Neural crest cell (in vitro differentiated cells): Measurements from ENCODE around the gene TNNT1. TPM values are rescaled to one million over a fixed set of nuclear protein-coding genes. Genes with fewer than 3 reads are reported as not detected.

Experiments used
- DNase-seq: peaks from one replicate; pipeline ENCODE4 v3.0.0; 2021; ENCODE audit warnings: low read depth, mixed read lengths, low spot score
- H3K27ac Mint-ChIP-seq: one replicate; pipeline ENCODE4 v1.8.0; 2021; ENCODE audit warnings: mild to moderate bottlenecking, mixed read lengths; ENCODE audit not compliant: unreplicated experiment
- H3K27me3 Mint-ChIP-seq: 2 replicates; pipeline ENCODE4 v1.8.0; 2021; ENCODE audit warnings: low read depth, mild to moderate bottlenecking, mixed read lengths
- H3K36me3 Mint-ChIP-seq: 2 replicates; pipeline ENCODE4 v1.8.0; 2021; ENCODE audit warnings: low read depth, mild to moderate bottlenecking, mixed read lengths
- H3K4me1 Mint-ChIP-seq: 2 replicates; pipeline ENCODE4 v1.8.0; 2021; ENCODE audit warnings: mixed read lengths
- H3K4me3 Mint-ChIP-seq: one replicate; pipeline ENCODE4 v1.8.0; 2021; ENCODE audit warnings: mild to moderate bottlenecking, mixed read lengths
- H3K9me3 Mint-ChIP-seq: 2 replicates; pipeline ENCODE4 v1.8.0; 2021; ENCODE audit warnings: mixed read lengths
- microRNA-seq: library from miRNA; unstranded; fragments of <30 nt; microRNA quantifications from one replicate; pipeline ENCODE4, GENCODE V29; 2020
- total RNA-seq: library from RNA; stranded (reverse); gene quantifications from 2 replicates; pipeline ENCODE4 v1.2.1, GENCODE V29; 2021
- TF ChIP-seq, protein P1 (sequence below): fragments of 200-600 bp; sonication (generic); conservative IDR thresholded peaks from 2 replicates; pipeline ENCODE4 v1.5.0; 2021; ENCODE audit warnings: antibody characterized with exemption, mild to moderate bottlenecking

TNNT1 gene
- total RNA-seq, 1 donor from 2014 or later: not detected

DNA sequence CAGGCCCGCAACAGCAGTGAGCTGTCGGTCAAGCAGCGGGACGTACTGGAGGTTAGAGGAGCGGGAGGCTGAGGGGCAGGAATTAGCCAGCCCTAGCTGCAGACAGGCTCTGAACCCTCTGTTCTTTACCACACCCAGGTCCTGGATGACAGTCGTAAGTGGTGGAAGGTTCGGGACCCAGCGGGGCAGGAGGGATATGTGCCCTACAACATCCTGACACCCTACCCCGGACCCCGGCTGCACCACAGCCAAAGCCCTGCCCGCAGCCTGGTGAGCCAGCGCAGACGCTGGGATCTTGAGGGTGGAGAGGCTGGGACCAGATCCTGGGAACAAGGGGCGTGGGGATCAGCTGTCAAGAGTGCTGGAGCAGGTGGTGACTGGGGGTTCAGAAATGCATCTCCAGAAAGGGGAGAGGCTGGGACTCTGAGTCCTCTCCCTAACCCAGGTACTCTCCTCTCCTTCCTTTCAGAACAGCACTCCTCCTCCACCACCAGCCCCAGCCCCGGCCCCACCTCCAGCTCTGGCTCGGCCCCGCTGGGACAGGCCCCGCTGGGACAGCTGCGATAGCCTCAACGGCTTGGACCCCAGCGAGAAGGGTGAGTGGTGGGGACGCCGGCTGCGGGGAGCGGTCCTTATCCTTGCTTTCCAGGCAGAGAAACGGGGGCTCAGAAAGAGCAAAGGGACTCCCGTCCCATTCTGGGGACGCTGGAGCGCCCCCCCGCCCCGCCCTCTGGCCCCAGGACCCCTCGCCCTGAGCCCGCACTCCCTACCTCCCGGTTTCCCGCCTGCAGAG, 62.9 kb downstream of the TNNT1 start:
- peak overlapping the region; percentile 84 for H3K4me3 Mint-ChIP-seq
- TF ChIP-seq, protein P1, sequence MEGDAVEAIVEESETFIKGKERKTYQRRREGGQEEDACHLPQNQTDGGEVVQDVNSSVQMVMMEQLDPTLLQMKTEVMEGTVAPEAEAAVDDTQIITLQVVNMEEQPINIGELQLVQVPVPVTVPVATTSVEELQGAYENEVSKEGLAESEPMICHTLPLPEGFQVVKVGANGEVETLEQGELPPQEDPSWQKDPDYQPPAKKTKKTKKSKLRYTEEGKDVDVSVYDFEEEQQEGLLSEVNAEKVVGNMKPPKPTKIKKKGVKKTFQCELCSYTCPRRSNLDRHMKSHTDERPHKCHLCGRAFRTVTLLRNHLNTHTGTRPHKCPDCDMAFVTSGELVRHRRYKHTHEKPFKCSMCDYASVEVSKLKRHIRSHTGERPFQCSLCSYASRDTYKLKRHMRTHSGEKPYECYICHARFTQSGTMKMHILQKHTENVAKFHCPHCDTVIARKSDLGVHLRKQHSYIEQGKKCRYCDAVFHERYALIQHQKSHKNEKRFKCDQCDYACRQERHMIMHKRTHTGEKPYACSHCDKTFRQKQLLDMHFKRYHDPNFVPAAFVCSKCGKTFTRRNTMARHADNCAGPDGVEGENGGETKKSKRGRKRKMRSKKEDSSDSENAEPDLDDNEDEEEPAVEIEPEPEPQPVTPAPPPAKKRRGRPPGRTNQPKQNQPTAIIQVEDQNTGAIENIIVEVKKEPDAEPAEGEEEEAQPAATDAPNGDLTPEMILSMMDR: no peak
- H3K4me1 Mint-ChIP-seq: peaks cover 44% of the 10 kb centered on the region
- no peak for DNase-seq
- no peak overlapping the region for H3K27ac Mint-ChIP-seq
- peaks cover 41% of the 10 kb centered on the region for H3K27me3 Mint-ChIP-seq
- peaks cover 6% of the 10 kb centered on the region for H3K36me3 Mint-ChIP-seq
- H3K9me3 Mint-ChIP-seq: peaks cover 3% of the 10 kb centered on the region

DNA sequence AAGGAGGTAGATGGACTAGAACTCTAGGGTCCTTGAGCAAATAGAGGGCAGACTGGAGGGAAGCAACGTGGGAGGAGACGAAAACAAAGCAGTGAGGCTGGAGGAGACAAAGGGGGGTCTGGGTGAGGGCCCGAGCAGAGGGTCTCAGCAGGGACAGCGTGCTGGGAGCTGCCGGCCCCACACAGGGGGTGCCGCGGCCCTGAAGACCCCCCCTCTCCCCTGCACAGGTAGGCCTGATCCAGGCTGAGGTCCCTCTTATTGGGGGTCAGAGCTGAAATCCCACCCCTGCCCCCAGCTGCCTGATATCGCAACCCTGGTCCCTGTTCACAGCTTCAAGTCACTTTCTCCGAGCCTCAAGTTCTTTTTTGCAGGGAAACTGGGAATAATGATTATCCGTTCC, 64.6 kb downstream of the TNNT1 start:
- H3K36me3 Mint-ChIP-seq: peaks cover 5% of the 10 kb centered on the region
- peaks cover 58% of the 10 kb centered on the region for H3K27me3 Mint-ChIP-seq
- H3K9me3 Mint-ChIP-seq: peaks cover 3% of the 10 kb centered on the region
- no peak overlapping the region for H3K27ac Mint-ChIP-seq
- H3K4me3 Mint-ChIP-seq: peak overlapping the region; percentile 84
- DNase-seq: no peak
- TF ChIP-seq, protein P1: no peak
- peaks cover 47% of the 10 kb centered on the region for H3K4me1 Mint-ChIP-seq

DNA sequence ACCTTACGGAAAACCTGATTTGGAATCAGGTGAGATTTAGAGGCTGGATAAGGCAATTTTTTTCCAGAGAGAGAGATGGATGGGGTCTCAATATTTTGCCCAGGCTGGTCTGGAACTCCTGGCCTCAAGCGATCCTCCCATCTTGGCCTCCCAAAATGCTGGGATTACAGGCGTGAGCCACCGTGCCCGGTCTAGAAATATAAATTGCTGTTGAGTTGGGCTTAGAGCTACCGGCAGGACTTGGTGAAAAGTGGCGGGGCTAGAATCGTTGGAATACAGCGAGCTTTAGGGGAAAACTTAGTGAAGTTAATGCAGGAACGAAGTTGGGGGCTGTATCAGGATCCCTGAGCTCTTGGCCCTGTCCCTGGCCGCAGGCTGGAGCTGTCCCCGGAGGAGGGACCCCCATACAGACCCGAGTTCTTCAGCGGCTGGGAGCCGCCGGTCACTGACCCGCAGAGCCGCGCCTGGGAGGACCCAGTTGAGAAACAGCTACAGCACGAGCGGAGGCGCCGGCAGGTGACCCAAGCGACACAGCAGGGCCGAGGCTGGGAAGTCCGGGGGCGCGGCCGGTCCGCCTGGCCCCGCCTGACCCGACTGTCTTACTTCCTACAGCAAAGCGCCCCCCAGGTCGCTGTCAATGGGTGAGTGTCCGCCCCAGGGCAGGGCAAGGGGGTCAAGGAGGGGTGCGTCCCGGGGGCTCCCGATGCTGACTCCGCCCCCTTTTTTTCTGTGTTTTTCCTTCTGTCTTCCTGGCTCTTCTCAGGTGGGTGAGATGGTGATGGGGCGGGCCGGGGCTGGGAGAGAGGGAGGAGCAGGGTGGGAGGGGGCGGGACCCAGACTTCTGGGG, 65.8 kb downstream of the TNNT1 start:
- TF ChIP-seq, protein P1: no peak
- no peak for DNase-seq
- H3K36me3 Mint-ChIP-seq: peaks cover 3% of the 10 kb centered on the region
- peaks cover 63% of the 10 kb centered on the region for H3K27me3 Mint-ChIP-seq
- H3K9me3 Mint-ChIP-seq: peaks cover 3% of the 10 kb centered on the region
- peak overlapping the region; percentile 12 for H3K4me3 Mint-ChIP-seq
- peaks cover 36% of the 10 kb centered on the region for H3K4me1 Mint-ChIP-seq
- no peak overlapping the region for H3K27ac Mint-ChIP-seq

Small RNA genes within 50 kb of the gene (microRNA-seq; reads per million reads assigned to microRNA genes)
- not detected for gene MIR7975

Other genes with a start within 250 kb of the TNNT1 start
- gene NCR1, start 243.1 kb downstream of the TNNT1 start, total RNA-seq: not detected in 2 replicates
- not detected in 2 replicates for gene NLRP7, start 201.7 kb downstream of the TNNT1 start, total RNA-seq
- gene NLRP2, start 182.8 kb downstream of the TNNT1 start, total RNA-seq: 47.2 and 48.1 TPM in 2 replicates
- gene GP6, start 110.9 kb downstream of the TNNT1 start, total RNA-seq: 0.33 and 0.39 TPM in 2 replicates
- gene RDH13, start 86.1 kb downstream of the TNNT1 start, total RNA-seq: 19.9 and 20.4 TPM in 2 replicates
- gene EPS8L1, start 73.3 kb downstream of the TNNT1 start, total RNA-seq: 22.4 TPM in 2 replicates
- 107 and 108 TPM in 2 replicates for gene PPP1R12C, start 31.6 kb downstream of the TNNT1 start, total RNA-seq
- 5.4 and 6.5 TPM in 2 replicates for gene TNNI3, start 8.5 kb upstream of the TNNT1 start, total RNA-seq
- gene DNAAF3, start 17.4 kb upstream of the TNNT1 start, total RNA-seq: 9.5 and 10.4 TPM in 2 replicates
- 3.5 and 4.3 TPM in 2 replicates for gene SYT5, start 31.1 kb upstream of the TNNT1 start, total RNA-seq
- gene PTPRH, start 60.3 kb upstream of the TNNT1 start, total RNA-seq: 1.2 and 2.0 TPM in 2 replicates
- gene TMEM86B, start 79.6 kb upstream of the TNNT1 start, total RNA-seq: 4.9 and 5.8 TPM in 2 replicates
- 71.2 and 73.1 TPM in 2 replicates for gene PPP6R1, start 109.8 kb upstream of the TNNT1 start, total RNA-seq
- gene HSPBP1, start 130.9 kb upstream of the TNNT1 start, total RNA-seq: 53.8 and 54.7 TPM in 2 replicates
- 50.0 and 50.7 TPM in 2 replicates for gene BRSK1, start 134.8 kb upstream of the TNNT1 start, total RNA-seq
- not detected in 2 replicates for gene TMEM150B, start 176.1 kb upstream of the TNNT1 start, total RNA-seq
- gene KMT5C, start 190.7 kb upstream of the TNNT1 start, total RNA-seq: 32.9 and 35.2 TPM in 2 replicates
- 0.16 TPM in 1 of 2 replicates, not detected in the other for gene COX6B2, start 205.5 kb upstream of the TNNT1 start, total RNA-seq
- not detected in 2 replicates for gene GARIN5B, start 214.1 kb upstream of the TNNT1 start, total RNA-seq
- 0.56 and 0.59 TPM in 2 replicates for gene IL11, start 221.3 kb upstream of the TNNT1 start, total RNA-seq
- not detected in 2 replicates for gene TMEM190, start 227.6 kb upstream of the TNNT1 start, total RNA-seq
- 0.40 and 0.71 TPM in 2 replicates for gene TMEM238, start 235.1 kb upstream of the TNNT1 start, total RNA-seq
- gene RPL28, start 236.7 kb upstream of the TNNT1 start, total RNA-seq: 1,888 and 1,936 TPM in 2 replicates